GM11168 (cell line): ENCODE data around the gene FGL2.
"Not testable (repeated sequence)": the region's sequence is repeated elsewhere in the genome, so short reads cannot be mapped to it uniquely, and the experiment has no call there.

Experiments used
- in situ Hi-C: fragments of 300-500 bp; cut with MboI; formaldehyde crosslinking; loops from one replicate; pipeline ENCODE4 v1.12.0; 2022; ENCODE audit warnings: low sequenced_read_pairs; ENCODE audit not compliant: unreplicated experiment

FGL2 gene

GRCh38 chr7:77199013-77199966 is at the start of gene FGL2:
TSS of gene FGL2 (minus strand) at chr7:77199819. CDS start at chr7:77199793, 26 bp downstream.
- in situ Hi-C loops, result no loop called here

DNA sequence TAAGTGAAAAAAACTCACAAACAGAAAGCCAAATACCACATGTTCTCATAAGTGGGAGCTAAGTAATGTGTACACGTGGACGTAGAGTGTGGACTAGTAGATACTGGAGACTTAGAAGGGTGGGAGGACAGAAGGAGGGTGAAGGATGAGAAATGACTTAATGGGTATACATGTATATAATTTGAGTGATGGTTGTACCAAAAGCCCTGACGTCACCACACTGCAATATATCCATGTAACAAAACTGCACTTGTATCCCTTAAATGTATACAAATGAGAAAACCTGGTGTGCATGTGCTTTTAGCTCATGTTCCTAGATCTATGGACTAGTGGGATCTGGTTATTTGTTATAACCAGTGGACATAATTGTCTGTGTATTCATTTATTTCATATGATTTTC is 48.5 kb upstream of the FGL2 start:
- in situ Hi-C loops, result loop anchor here (5.0 kb wide), 1 partner anchor 126 kb away; the partner anchor contains the start of gene CCDC146

- in situ Hi-C loops, result loop anchor here (5.0 kb wide), 1 partner anchor 125 kb away; the partner anchor contains the start of gene CCDC146
Observed at GRCh38 chr7:77247206-77247850, 47.7 kb upstream of the FGL2 start.

- in situ Hi-C loops, result loop anchor here (5.0 kb wide), 1 partner anchor 124 kb away; the partner anchor contains the start of gene CCDC146
Observed at GRCh38 chr7:77246026-77246640, 46.5 kb upstream of the FGL2 start.

- in situ Hi-C loops, result loop anchor here (5.0 kb wide), 1 partner anchor 123 kb away; the partner anchor contains the start of gene CCDC146
Observed at GRCh38 chr7:77245015-77245755, 45.6 kb upstream of the FGL2 start.

DNA sequence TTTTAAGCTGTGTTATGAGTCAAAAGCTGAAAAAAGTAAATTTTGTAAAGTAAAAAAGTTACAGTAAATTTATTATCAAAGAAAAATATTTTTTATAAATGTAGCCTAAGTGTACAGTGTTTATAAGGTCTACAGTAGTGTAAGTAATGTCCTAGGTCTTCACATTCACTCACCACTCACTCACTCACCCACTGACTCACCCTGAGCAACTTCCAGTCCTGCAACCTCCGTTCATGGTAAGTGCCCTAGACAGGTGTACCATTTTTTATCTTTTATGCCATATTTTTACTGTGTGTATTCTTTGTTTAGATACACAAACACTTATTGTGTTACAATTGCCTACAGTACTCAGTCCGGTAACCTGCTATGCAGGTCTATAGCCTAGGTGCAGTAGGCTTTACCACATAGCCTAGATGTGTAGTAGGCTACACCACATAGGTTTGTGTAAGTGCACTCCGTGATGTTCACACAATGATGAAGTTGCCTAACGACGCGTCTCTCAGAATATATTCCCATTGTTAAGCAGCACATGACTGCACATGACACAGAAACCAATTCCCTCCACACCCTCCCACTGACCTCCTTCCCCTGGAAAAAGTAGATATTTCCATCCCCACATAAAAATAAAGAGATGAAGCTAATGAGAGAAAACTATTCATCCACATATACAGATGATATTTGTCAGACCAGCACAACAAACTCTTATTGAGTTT is 44.8 kb upstream of the FGL2 start:
- in situ Hi-C loops, result no loop called here

DNA sequence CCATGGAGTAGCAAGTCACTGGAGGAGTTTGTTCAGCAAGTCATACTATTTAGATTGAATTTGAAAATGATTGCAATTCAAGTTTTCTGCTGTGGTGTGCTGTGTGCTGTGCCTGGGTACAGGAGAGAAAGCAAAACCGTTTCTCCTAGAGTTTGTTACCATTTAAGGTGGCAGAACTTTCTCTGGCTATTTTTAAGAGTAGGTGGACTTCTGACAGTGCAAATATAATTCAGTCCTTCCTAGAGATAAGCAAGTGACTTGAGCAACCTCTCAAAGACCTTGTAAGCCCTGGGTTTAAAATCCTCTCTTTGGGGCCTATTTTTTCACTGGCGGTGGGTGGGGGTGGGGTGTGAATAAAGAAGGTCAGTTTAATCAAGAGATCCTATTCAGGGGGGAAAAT is 42.9 kb upstream of the FGL2 start:
- in situ Hi-C loops, result no loop called here

- in situ Hi-C loops, result no loop called here
Observed at GRCh38 chr7:77242068-77242467, 42.4 kb upstream of the FGL2 start.

DNA sequence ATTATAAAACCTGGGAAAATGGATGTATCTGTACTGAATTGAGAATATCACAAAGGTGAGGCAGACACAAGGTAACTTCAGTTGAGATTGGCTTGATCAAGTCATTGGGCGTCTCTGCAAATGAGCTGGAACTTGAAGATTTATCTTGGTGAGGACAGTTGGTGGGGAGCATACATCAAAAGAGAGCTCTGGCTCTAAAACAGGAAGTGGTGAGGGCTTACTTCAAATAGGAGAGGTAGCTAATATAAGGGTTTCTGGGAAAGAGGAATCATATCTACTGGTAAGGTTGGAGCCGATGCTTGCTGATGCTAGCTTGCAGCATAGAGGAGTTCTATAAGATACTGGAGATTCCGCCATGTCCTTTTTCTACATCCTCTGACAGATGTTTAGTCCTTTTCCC is 39.9 kb upstream of the FGL2 start:
- in situ Hi-C loops, result no loop called here

DNA sequence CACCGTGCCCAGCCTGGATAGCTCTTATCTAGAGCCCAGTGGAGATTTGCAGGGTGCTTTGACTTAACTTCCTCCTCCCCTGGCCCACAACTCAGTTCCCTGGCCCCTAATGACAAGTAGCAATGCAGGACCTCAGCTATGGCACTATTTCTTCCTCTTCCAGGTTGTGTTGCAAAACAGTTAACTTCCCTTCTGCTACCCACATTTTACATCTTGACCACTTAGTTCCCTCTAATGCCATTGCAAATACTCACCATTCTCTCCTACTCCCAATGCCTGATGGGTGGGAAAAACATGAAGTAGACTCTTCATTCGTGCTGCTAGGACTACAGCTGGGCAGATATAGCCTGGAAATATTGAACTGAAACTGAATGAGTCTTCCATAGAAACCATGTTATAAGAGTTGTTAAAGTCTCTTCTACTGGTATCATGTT is 39.1 kb upstream of the FGL2 start:
- in situ Hi-C loops, result no loop called here

DNA sequence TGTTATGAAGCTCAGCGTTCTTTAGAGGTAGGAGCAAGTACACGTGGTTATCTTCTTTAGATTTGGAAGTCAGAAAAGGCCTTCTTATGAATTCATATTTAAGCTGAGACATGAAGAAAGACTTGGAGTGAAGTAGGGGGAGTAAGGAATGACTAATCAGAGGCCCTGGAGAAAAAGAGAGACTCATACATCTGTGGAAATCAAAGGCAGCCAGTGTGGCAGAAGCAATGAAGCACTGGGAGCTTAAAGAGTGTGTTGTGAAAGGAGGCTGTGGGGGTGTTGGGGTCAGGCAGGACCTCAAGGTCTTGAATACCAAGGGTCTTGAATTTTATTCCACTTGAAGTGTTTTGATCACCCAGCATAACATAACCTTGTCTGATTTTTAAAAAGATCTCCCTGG is 35.7 kb upstream of the FGL2 start:
- in situ Hi-C loops, result no loop called here

GRCh38 chr7:77232467-77232866 is 32.8 kb upstream of the FGL2 start:
- in situ Hi-C loops, result no loop called here

DNA sequence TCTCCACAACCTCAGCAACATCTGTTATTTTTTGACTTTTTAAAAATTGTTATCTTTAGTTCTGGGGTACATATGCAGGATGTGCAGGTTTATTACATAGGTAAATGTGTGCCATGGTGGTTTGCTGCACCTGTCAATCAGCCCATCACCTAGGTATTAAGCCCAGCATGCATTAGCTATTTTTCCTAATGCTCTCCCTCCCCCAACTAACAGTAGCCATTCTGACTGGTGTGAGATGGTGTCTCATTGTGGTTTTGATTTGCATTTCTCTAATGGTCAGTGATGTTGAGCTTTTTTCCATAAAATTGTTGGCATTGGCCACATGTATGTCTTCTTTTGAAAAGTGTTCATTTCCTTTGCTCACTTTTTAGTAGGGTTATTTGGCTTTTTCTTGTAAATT is 29.2 kb upstream of the FGL2 start:
- in situ Hi-C loops, result not testable (repeated sequence)

DNA sequence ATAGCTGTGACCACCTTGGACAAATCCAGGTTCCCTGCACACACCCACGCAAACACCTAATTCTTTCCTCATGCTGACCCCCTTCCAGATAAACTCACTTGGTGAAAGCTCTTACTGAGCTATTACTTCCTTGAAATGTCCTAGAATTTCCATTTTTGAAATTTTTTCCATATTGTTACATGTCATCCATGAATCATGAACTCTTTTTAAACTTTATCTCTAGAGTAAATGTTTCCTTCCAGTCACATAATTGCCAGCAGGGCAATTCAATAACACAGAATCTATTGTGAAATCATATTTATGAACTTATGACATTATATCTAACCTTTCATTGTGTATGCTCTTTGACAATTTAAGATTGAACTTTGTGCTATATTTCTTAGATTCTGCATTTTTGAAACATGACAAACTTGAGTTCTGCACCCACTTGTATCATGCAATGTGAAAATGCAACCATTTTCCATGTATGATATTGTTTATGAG is 26.8 kb upstream of the FGL2 start:
- in situ Hi-C loops, result no loop called here

DNA sequence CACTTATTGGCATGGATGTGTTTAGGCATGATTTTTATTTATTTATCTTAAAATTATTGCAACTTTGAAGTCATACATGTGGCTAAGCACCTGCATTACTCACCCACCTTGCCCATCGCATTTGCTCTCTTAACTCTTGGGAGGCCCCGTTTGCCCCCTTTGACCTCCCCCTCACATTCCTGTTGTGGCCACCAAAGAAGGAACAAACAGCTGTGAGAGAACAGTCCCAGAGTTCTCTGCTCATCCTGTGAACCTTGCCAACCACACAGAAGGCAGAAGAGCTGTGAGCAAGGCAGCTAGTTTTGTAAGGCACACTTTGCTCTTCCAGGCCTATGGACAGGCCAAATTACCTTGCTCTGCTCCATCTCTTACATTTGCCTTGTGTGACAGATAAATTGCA is 23.6 kb upstream of the FGL2 start:
- in situ Hi-C loops, result no loop called here

DNA sequence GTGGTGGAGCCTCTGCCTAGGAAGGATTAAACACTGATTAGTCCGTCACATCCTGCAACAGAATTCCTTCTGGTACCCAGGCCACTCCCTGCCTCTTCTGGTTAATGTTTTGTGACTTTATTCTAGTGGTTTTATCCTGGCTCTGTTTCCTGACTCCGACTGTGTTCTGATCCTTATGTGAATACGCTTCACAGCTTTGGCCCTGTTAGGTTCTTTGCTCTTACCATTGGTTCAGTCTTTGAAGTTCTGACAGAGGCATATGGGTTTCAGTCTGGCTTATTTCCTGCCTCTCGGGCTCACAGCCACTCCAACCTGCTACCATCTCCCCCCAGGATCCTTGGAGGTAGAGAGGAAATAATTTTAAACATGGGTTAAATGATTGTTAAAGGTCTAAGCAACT is 23.2 kb upstream of the FGL2 start:
- in situ Hi-C loops, result no loop called here

DNA sequence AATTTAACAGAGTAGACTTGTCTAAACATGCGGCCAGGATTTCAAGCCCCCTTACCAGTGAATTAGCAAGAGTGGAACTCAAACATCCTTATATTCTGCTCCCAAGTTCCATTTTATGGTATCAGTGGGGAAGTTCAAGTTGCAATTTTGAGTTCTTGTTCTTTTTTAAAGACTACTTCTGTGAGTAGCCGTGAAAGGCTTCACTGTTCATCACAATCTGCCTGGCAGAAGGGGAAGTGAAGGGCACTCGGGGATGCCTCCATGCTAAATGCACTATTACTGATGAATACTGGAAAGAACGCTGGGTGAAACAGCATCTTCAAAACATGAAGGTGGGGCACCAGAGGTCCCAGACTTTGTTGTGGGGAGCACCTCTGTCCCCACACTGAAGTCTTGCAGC is 22.4 kb upstream of the FGL2 start:
- in situ Hi-C loops, result no loop called here

DNA sequence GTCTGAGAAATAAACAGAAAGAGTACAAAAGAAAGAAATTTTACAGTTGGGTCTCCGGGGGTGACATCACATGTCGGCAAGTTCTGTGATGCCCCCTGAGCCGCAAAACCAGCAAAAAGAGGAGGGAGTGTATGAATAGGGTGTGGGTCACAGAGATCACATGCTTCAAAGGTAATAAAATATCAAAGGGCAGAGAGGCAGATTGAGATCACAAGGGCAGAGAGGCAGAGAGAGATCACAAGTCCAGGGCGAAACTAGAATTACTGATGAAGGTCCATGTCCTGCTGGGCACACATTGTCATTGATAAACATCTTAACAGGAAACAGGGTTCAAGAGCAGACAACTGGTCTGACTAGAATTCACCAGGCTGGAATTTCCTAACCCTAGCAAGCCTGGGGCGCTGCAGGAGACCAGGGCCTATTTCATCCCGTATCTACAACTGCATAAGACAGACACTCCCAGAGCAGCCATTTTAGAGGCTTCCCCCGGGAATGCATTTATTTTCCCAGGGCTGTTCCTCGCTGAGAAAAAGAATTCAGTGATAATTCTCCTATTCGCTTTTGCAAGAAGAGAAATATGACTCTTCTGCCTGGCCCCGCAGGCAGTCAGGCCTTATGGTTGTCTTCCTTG is 20.2 kb upstream of the FGL2 start:
- in situ Hi-C loops, result not testable (repeated sequence)
